HL-60/S4 treated with phorbol 12-myristate 13-acetate at 8.2 ng/mL for 4 days and 3 days (cell line): ENCODE measurements around the gene EFHC2.

ENCODE experiments used
- in situ Hi-C: fragments of 300-500 bp; cut with MboI; formaldehyde crosslinking; loops from 2 replicates; pipeline ENCODE4 v1.15.0; 2022; ENCODE audit warnings: low sequenced_read_pairs

EFHC2 gene, protein sequence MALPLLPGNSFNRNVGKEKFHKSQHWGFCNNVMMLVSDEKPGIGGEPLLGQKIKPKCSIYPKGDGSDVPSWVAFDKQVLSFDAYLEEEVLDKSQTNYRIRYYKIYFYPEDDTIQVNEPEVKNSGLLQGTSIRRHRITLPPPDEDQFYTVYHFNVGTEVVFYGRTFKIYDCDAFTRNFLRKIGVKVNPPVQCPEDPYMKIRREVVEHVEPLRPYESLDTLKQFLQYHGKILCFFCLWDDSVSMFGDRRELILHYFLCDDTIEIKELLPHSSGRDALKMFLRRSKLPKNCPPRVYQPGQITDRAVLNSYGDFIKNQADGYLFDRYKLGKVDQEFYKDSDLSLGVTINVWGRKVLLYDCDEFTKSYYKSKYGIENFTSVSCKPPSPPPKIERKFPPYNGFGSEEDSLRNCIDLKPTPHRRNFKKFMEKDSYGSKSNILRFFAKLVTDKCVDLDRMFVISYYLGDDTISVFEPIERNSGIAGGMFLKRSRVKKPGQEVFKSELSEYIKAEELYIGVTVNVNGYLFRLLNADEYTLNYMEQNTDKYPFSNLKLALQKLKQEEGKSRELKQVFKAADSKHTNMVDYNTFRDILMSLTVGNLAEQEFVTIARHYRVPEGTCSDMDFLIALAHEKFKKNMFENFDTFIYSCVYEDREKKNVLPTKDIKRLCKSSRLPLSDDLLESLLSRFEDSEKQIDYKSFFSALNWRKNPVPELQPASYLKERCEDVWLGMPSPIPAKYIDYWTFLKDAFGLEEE

GRCh38 chrX:44343412-44344141, at the start of gene EFHC2:
TSS of gene EFHC2 (minus strand) at chrX:44343672. CDS start at chrX:44343588, 84 bp downstream.
- in situ Hi-C loops = no loop called here

DNA sequence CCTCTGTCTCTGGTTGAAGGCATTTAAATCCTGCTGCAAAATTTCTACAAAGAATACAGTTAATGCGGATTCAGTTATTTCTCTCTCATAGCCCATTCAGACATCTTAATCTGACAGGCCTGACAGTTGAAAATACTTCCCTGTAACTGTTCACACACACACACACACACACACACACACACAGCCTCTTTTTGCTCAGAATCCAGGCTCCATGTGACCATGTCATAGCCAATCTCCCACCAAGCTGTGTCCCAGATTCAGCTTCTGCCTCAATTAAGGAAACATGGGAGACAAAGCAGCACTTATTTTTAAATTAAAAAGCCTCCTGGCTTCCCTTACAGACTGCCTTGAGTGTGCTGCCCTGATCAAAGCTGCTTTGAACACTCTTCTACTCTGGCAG, 49.3 kb upstream of the EFHC2 start:
- in situ Hi-C loops = no loop called here

DNA sequence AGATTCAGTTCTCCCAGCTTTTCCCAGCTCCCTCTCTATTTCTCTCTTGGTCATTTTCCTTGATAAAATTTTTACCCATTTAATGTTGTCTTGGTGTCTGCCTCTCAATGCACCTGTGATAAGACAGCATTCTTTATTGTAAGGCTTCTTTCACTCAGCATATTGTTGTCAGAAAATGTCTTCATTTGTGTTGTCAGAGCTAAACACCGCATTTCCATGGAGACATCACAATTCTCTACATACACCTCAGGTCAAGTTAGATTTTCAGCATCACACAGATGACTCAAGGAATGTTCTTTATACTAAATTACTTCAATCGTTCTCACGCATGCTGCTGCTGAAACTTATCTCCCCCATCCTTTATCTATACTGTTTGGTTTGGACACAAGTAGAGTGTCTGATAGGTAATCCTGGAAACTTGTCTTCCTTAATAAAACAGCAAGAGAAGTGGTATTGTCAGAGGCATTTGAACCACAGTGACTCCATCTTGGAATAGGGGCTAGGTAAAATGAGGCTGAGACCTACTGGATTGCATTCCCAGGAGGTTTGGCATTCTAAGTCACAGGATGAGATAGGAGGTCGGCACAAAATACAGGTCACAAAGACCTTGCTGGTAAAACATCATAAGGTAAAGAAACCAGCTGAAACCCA, 41.3 kb upstream of the EFHC2 start:
- in situ Hi-C loops = no loop called here

DNA sequence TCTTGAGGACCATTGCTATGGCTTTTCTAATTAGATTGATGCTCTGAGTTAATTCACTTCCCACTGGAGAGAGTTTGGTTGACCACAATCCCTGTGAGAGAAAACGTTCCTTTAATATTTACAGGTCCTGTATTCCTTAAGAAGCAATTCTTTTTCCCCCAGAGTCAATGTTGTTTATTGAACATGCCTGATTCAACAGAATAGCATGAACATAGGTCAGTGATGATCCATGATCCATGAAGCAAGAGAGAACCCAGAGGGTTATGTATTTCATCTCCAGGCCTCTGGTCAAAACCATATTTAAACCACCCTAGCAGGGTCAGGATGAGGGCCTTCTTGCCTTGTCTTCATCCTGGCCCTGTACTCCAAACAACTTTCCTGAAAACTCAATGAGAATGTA, 39.4 kb upstream of the EFHC2 start:
- in situ Hi-C loops = no loop called here

GRCh38 chrX:44352758-44353157, 9.3 kb upstream of the EFHC2 start:
- in situ Hi-C loops = no loop called here

GRCh38 chrX:44349561-44349960, 6.1 kb upstream of the EFHC2 start:
- in situ Hi-C loops = no loop called here

GRCh38 chrX:44344687-44345086, 1.2 kb upstream of the EFHC2 start:
- in situ Hi-C loops = no loop called here

GRCh38 chrX:44344194-44344593, 722 bp upstream of the EFHC2 start:
- in situ Hi-C loops = no loop called here

- in situ Hi-C loops = no loop called here
These were observed 606 bp downstream of the EFHC2 start for GRCh38 chrX:44342866-44343265.

DNA sequence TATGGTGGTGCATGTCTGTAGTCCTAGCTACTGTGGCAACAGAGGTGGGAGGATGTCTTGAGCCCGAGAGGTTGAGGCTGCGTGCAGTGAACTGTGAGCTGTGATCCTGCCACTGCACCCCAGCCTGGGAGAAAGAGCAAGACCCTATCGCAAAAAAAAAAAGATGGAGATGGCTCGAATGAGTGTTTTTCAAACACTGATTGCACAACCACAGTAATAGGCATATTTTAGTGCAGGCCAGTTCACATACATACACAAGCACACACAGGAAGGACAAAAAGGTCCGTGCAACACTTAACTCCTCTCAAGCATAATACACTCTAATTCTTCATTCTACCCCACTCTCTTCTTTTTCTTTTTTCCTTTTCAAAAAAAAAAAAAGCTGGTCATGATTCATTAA, 5.1 kb downstream of the EFHC2 start:
- in situ Hi-C loops = no loop called here

GRCh38 chrX:44332437-44332836, 11.0 kb downstream of the EFHC2 start:
- in situ Hi-C loops = no loop called here

- in situ Hi-C loops = no loop called here
These were observed 13.2 kb downstream of the EFHC2 start for GRCh38 chrX:44330227-44330626.

GRCh38 chrX:44319550-44319949, 23.9 kb downstream of the EFHC2 start:
- in situ Hi-C loops = no loop called here

GRCh38 chrX:44317181-44317580, 26.3 kb downstream of the EFHC2 start:
- in situ Hi-C loops = no loop called here

DNA sequence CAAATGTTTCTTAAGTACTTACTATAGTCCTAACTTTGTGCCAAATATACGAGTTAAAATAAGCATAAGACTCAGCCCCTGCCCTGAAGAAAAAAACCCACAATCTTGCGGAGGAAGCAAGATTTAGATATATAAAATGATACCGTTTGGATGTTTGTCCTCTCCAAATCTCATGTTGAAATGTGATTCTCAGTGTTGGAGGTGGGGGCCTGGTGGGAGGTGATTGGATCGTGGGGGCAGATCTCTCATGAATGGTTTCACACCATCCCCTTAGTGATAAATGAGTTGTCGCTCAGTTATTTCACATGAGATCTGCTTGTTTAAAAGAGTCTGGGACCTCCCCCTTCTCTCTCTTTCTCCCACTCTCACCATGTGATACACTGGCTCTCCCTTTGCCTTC, 28.7 kb downstream of the EFHC2 start:
- in situ Hi-C loops = no loop called here

GRCh38 chrX:44314259-44314734, 29.2 kb downstream of the EFHC2 start:
- in situ Hi-C loops = no loop called here

- in situ Hi-C loops = no loop called here
These were observed 31.1 kb downstream of the EFHC2 start for GRCh38 chrX:44312421-44312820.

- in situ Hi-C loops = no loop called here
These were observed 33.2 kb downstream of the EFHC2 start for GRCh38 chrX:44310227-44310626.

- in situ Hi-C loops = no loop called here
These were observed 34.6 kb downstream of the EFHC2 start for GRCh38 chrX:44308869-44309268.

DNA sequence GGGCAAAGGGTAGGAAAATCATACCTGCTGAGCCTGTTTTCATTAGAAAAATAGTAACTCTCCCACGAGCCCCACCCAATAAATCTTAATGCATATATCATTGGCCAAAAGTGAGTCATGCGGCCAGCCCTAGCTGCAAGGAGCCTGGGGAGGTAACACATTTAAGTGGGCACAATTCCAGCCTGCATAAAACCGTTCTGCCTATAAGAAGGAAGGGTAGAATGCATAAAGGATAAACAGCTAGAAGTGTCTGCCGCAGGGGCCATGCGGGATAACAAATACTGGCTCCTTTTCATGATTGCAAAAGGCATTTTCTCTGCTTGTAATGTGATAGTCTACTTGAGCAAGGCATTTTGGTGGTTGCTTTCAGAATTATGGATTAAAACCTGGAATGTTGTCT, 37.1 kb downstream of the EFHC2 start:
- in situ Hi-C loops = no loop called here

DNA sequence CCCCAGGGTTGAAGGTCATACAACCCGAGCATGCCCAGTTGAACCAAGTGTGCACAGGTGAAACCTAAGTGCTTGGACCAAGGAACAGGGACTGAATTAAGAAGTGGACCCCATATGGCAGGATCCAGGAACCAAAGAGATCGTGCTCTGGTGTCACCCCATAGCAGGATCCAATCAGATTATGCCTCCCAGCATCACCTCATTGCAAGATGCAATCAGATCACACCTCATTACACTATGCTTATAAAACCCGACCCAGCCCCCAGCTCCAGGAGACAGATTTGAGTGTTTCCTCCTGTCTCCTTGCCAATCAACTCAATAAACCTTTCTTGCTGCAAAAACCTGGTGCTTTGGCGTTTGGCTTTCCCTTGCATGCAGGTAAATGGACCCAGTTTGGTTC, 37.6 kb downstream of the EFHC2 start:
- in situ Hi-C loops = no loop called here
